CD8-positive, alpha-beta memory T cell (primary cell): ENCODE data around the gene SPECC1. TPM values are rescaled to one million over a fixed set of nuclear protein-coding genes. Genes with fewer than 3 reads are reported as not detected.
"Not testable (repeated sequence)": the region's sequence is repeated elsewhere in the genome, so short reads cannot be mapped to it uniquely, and the experiment has no call there.

Experiments
- CTCF ChIA-PET: fragments of 350-600 bp; sonication (Branson Sonifier 250); formaldehyde crosslinking; loops from one replicate; lab custom pipeline; 2021; ENCODE audit warnings: antibody characterized with exemption; lab: Charles Lee
- POLR2A ChIA-PET: fragments of 350-600 bp; sonication (Branson Sonifier 250); formaldehyde crosslinking; loops from one replicate; lab custom pipeline; 2021; ENCODE audit warnings: antibody characterized with exemption; lab: Charles Lee
- DNase-seq, 5 donors: peaks; one replicate each; pipeline versions ENCODE4 v3.0.0 to v3.0.0-alpha.2; 2020 to 2022; ENCODE audit warnings: mixed read lengths in 1 of 5
- H3K27ac ChIP-seq: one replicate; pipeline ENCODE4 v1.7.0; 2013; ENCODE audit warnings: low read depth, mild to moderate bottlenecking, low read length, moderate library complexity
- H3K27me3 ChIP-seq: 2 replicates; pipeline ENCODE4 v1.7.0; 2013; ENCODE audit warnings: low read length, mild to moderate bottlenecking; ENCODE audit not compliant: insufficient read depth, poor library complexity, severe bottlenecking
- H3K36me3 ChIP-seq: 2 replicates; pipeline ENCODE4 v1.7.0; 2013; ENCODE audit warnings: mild to moderate bottlenecking, low read length, moderate library complexity; ENCODE audit not compliant: insufficient read depth
- H3K4me1 ChIP-seq: 2 replicates; pipeline ENCODE4 v1.7.0; 2013; ENCODE audit warnings: mild to moderate bottlenecking, low read length, moderate library complexity; ENCODE audit not compliant: insufficient read depth
- H3K4me3 ChIP-seq: 2 replicates; pipeline ENCODE4 v1.7.0; 2013; ENCODE audit warnings: mild to moderate bottlenecking, low read length
- H3K9me3 ChIP-seq: 2 replicates; pipeline ENCODE4 v1.7.0; 2013; ENCODE audit warnings: mild to moderate bottlenecking, low read length
- H3K27ac Mint-ChIP-seq, 8 donors: one replicate each; pipeline ENCODE4 v1.8.0; 2020 to 2021; ENCODE audit warnings: mixed read lengths in 8 of 8, mild to moderate bottlenecking in 6 of 8, inconsistent platforms in 3 of 8, moderate library complexity in 3 of 8
- H3K27me3 Mint-ChIP-seq, 2 donors: one replicate each; pipeline ENCODE4 v1.8.0; 2020 to 2021; ENCODE audit warnings: mixed read lengths in 2 of 2, mild to moderate bottlenecking in 1 of 2, moderate library complexity in 1 of 2
- H3K36me3 Mint-ChIP-seq, 3 donors: one replicate each; pipeline ENCODE4 v1.8.0; 2020 to 2021; ENCODE audit warnings: mixed read lengths in 3 of 3, inconsistent platforms in 1 of 3, mild to moderate bottlenecking in 1 of 3
- H3K4me1 Mint-ChIP-seq, 3 donors: one replicate each; pipeline ENCODE4 v1.8.0; 2020 to 2021; ENCODE audit warnings: mixed read lengths in 3 of 3, inconsistent platforms in 1 of 3, mild to moderate bottlenecking in 1 of 3
- H3K4me3 Mint-ChIP-seq, 7 donors: one replicate each; pipeline ENCODE4 v1.8.0; 2020 to 2021; ENCODE audit warnings: mixed read lengths in 7 of 7, mild to moderate bottlenecking in 6 of 7, moderate library complexity in 4 of 7, inconsistent platforms in 2 of 7
- H3K9me3 Mint-ChIP-seq, 5 donors: one replicate each; pipeline ENCODE4 v1.8.0; 2020 to 2022; ENCODE audit warnings: mixed read lengths in 5 of 5, mild to moderate bottlenecking in 3 of 5, moderate library complexity in 2 of 5, inconsistent platforms in 1 of 5
- polyA plus RNA-seq: library from polyadenylated mRNA; unstranded; fragments of 300-500 nt; fragmentation: Illumina TruSeq; gene quantifications from one replicate; pipeline ENCODE4 v1.2.3, GENCODE V29; 2021
- total RNA-seq, 2 experiments: library from RNA; stranded (reverse); gene quantifications; one replicate each; pipeline ENCODE4 v1.2.3, GENCODE V29; 2021

SPECC1 gene
- total and polyA plus RNA-seq, 3 experiments from 2014 or later: 12.5 to 15.9 (median 13.4) TPM

DNA sequence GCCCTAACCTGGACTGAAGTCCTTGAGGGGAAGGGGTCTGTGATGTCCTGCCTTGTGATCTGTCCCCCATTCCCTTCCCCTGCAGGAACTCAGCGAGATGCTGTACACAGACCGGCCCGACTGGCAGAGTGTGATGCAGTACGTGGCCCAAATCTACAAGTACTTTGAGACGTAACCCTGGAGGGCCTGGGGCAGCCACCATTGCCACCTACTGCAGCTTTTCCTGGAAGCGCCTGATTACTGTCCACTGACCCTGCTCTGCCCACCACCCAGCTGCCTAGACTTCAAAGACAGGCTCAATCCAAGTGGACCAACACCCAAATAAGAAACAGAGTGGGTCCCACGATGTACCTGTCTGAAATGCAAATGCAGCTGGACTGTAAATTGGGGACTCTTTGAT is 304.7 kb downstream of the SPECC1 start:
- CTCF ChIA-PET: no interaction called here
- Mint-ChIP-seq H3K4me1 (no peaks in the 10 kb centered on the region), H3K27me3 (peaks cover 0 to 1% of the 10 kb centered on the region in 2 donors), H3K27ac (peak overlapping the region in 1 of 8 donors; percentile 11), H3K4me3 (no peak overlapping the region), H3K9me3 (no peaks in the 10 kb centered on the region), H3K36me3 (peaks cover 0 to 2% (median 2%) of the 10 kb centered on the region in 3 donors)
- DNase-seq: no peak
- Histone ChIP-seq H3K27ac (no peak overlapping the region), H3K36me3 (no peaks in the 10 kb centered on the region), H3K4me1 (no peaks in the 10 kb centered on the region), H3K27me3 (no peaks in the 10 kb centered on the region), H3K4me3 (no peak overlapping the region), H3K9me3 (no peaks in the 10 kb centered on the region)
- POLR2A ChIA-PET: no interaction called here

GRCh38 chr17:20314834-20315233 is 305.7 kb downstream of the SPECC1 start:
- ChIA-PET CTCF (no interaction called here), POLR2A (no interaction called here)
- H3K4me1 Mint-ChIP-seq: no peaks in the 10 kb centered on the region
- H3K9me3 Mint-ChIP-seq: no peaks in the 10 kb centered on the region
- peaks cover 0 to 1% of the 10 kb centered on the region in 2 donors for H3K27me3 Mint-ChIP-seq
- H3K9me3 ChIP-seq: no peaks in the 10 kb centered on the region
- H3K4me3 ChIP-seq: no peak overlapping the region
- no peaks in the 10 kb centered on the region for H3K36me3 ChIP-seq
- peak overlapping the region in 1 of 8 donors; percentile 24 for H3K27ac Mint-ChIP-seq
- no peaks in the 10 kb centered on the region for H3K4me1 ChIP-seq
- no peaks in the 10 kb centered on the region for H3K36me3 Mint-ChIP-seq
- H3K27me3 ChIP-seq: no peaks in the 10 kb centered on the region
- H3K4me3 Mint-ChIP-seq: no peak overlapping the region
- H3K27ac ChIP-seq: no peak overlapping the region
- DNase-seq: peak in 1 of 5 donors; percentile 1

DNA sequence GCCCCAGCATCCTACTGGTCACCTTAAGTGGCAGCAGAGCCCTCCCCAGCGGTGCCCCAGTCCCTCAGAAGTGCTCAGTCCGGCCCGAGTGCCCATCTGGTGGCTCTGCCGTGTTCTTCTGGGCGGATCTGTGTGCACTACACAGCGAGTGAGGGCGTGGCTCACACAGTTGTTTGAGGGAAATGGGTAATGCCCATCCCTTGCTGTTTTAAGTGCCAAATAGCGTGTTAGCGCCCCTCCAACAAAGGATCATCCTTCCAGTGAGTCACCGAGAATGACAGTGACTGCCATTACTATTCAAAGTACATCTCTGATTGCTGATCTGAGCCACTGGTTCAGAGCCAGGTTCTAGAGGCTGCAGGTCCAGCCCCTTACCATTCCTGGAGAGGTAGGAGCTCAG is 306.2 kb downstream of the SPECC1 start:
- Mint-ChIP-seq H3K36me3 (no peaks in the 10 kb centered on the region), H3K4me3 (no peak overlapping the region), H3K4me1 (no peaks in the 10 kb centered on the region), H3K27ac (peak overlapping the region in 2 of 8 donors; percentile 24 to 38), H3K9me3 (no peaks in the 10 kb centered on the region), H3K27me3 (peaks cover 0 to 1% of the 10 kb centered on the region in 2 donors)
- ChIA-PET CTCF (interaction anchor here (1.5 kb wide), 1 partner anchor 88 kb away, joined by 3 read pairs; no protein-coding TSS in a partner anchor), POLR2A (no interaction called here)
- DNase-seq: no peak
- Histone ChIP-seq H3K27me3 (no peaks in the 10 kb centered on the region), H3K4me3 (no peak overlapping the region), H3K4me1 (no peaks in the 10 kb centered on the region), H3K36me3 (no peaks in the 10 kb centered on the region), H3K27ac (no peak overlapping the region), H3K9me3 (no peaks in the 10 kb centered on the region)

- POLR2A ChIA-PET: no interaction called here
- H3K36me3 Mint-ChIP-seq: no peaks in the 10 kb centered on the region
Observed at GRCh38 chr17:20315821-20316220, 306.7 kb downstream of the SPECC1 start.

GRCh38 chr17:20320535-20321229 is 311.5 kb downstream of the SPECC1 start:
- H3K9me3 ChIP-seq, H3K27me3 Mint-ChIP-seq, H3K4me1 Mint-ChIP-seq, H3K27me3 ChIP-seq, H3K36me3 ChIP-seq, H3K27ac ChIP-seq, H3K4me3 ChIP-seq, H3K36me3 Mint-ChIP-seq, H3K9me3 Mint-ChIP-seq, POLR2A ChIA-PET, H3K4me1 ChIP-seq, H3K27ac Mint-ChIP-seq: not testable (repeated sequence)
- CTCF ChIA-PET: interaction anchor here (1.1 to 2.3 kb wide), 6 partner anchors 10 to 328 kb away, joined by 3 to 17 read pairs (median 4); no protein-coding TSS in a partner anchor
- peak; percentile 59 to 84 (median 72) for DNase-seq
- H3K4me3 Mint-ChIP-seq: peak overlapping the region in 1 of 7 donors; percentile 37

More at GRCh38 chr17:20315821-20316220, 306.7 kb downstream of the SPECC1 start:
- peaks cover 0 to under 1% (median under 1%) of the 10 kb centered on the region in 3 donors for H3K4me1 Mint-ChIP-seq
- no peak overlapping the region for H3K27ac ChIP-seq
- CTCF ChIA-PET: interaction anchor here (0.9 to 1.5 kb wide), 2 partner anchors 89 to 323 kb away, joined by 3 to 5 read pairs; no protein-coding TSS in a partner anchor
- peaks cover 0 to 1% of the 10 kb centered on the region in 2 donors for H3K27me3 Mint-ChIP-seq
- no peaks in the 10 kb centered on the region for H3K27me3 ChIP-seq
- no peaks in the 10 kb centered on the region for H3K9me3 ChIP-seq
- H3K27ac Mint-ChIP-seq: no peak overlapping the region
- H3K4me3 ChIP-seq: no peak overlapping the region
- no peaks in the 10 kb centered on the region for H3K36me3 ChIP-seq
- DNase-seq: no peak
- H3K9me3 Mint-ChIP-seq: no peaks in the 10 kb centered on the region
- no peak overlapping the region for H3K4me3 Mint-ChIP-seq
- H3K4me1 ChIP-seq: no peaks in the 10 kb centered on the region

GRCh38 chr17:20321357-20321756 is 312.2 kb downstream of the SPECC1 start:
- POLR2A ChIA-PET, H3K4me3 Mint-ChIP-seq: not testable (repeated sequence)
- CTCF ChIA-PET: interaction anchor here (1.1 to 2.3 kb wide), 6 partner anchors 11 to 329 kb away, joined by 3 to 17 read pairs (median 4); no protein-coding TSS in a partner anchor

GRCh38 chr17:20327739-20328138 is 318.6 kb downstream of the SPECC1 start:
- H3K4me3 Mint-ChIP-seq, H3K4me1 Mint-ChIP-seq, H3K27me3 Mint-ChIP-seq, H3K9me3 Mint-ChIP-seq, H3K27ac Mint-ChIP-seq, H3K36me3 ChIP-seq, H3K27me3 ChIP-seq, CTCF ChIA-PET, H3K27ac ChIP-seq, H3K36me3 Mint-ChIP-seq, H3K9me3 ChIP-seq, DNase-seq, POLR2A ChIA-PET, H3K4me3 ChIP-seq, H3K4me1 ChIP-seq: not testable (repeated sequence)

More at GRCh38 chr17:20321357-20321756, 312.2 kb downstream of the SPECC1 start:
- not testable (repeated sequence) for H3K4me3 ChIP-seq, H3K27me3 ChIP-seq, H3K9me3 ChIP-seq, H3K27ac ChIP-seq, H3K27me3 Mint-ChIP-seq, DNase-seq, H3K4me1 Mint-ChIP-seq, H3K36me3 ChIP-seq, H3K4me1 ChIP-seq, H3K9me3 Mint-ChIP-seq, H3K36me3 Mint-ChIP-seq, H3K27ac Mint-ChIP-seq

GRCh38 chr17:20351405-20351804 is 342.2 kb downstream of the SPECC1 start:
- H3K4me3 Mint-ChIP-seq, H3K27ac Mint-ChIP-seq, H3K27me3 ChIP-seq, H3K4me3 ChIP-seq, H3K36me3 Mint-ChIP-seq, H3K4me1 ChIP-seq, H3K9me3 Mint-ChIP-seq, H3K36me3 ChIP-seq, DNase-seq, POLR2A ChIA-PET, H3K27ac ChIP-seq, CTCF ChIA-PET, H3K27me3 Mint-ChIP-seq, H3K9me3 ChIP-seq, H3K4me1 Mint-ChIP-seq: not testable (repeated sequence)
